GDM1 (cell line): ENCODE results near the gene CADPS2.
A peak's percentile ranks its signal among the peaks of the same experiment; 100 is the strongest.

ENCODE experiments used
- DNase-seq: peaks from one replicate; lab custom pipeline; 2025; lab: John Stamatoyannopoulos, UW

The CADPS2 gene

DNA sequence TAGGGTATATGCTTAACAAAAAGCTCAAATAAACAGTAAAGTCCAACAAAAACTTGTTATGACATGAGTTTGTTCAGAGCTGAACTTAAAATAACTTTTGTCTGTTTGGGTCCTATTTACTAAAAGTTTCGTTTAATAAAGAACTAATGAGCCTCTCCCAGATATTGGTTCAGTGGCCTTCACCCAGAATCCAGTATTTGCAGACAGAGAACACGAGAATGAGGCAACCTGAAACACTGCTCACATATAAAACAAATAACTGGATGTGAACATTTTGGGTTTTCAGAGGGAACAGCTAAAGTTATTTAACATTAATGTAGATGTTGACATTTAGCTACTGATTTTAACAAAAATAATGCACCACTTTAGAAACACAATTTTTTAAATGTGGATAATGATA lies 285.6 kb downstream of the CADPS2 start:
- no peak for DNase-seq

DNA sequence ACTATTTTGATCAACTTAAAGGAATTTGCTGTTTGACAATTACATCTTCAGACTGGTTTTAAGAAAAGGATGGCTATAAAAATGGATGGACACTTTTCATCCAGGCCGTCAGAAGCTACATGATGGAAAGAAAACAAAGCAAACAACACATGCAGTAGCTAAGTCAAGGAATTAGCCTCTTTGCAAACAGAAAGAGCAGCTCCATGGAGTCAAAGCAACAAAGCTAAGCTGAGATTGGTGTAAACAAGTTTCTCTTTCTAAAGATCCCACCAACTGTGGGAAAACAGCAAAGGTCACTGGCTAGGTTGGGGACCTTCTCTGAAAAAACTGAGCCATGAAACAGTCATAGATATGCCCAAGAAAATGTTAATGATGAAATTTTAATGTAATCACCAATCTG lies 286.2 kb downstream of the CADPS2 start:
- no peak for DNase-seq

DNA sequence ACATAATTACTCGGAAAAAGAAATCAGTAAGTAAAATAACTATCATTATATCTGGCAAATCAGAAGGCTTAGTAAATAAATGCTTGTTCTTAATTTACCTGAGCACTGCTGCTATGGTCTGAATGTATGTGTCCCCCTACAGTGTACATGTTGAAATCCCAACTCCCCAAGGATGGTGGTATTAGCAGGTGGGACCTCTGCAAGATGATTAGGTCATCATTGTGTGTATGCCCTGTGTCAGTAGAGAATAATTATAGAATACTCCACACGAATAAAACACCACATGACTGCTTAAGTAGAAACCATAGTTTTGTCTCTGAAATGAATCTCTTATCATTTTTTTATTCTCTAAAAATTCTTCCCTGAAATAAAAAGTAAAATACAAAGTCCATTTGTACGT lies 289.0 kb downstream of the CADPS2 start:
- no peak for DNase-seq

DNA sequence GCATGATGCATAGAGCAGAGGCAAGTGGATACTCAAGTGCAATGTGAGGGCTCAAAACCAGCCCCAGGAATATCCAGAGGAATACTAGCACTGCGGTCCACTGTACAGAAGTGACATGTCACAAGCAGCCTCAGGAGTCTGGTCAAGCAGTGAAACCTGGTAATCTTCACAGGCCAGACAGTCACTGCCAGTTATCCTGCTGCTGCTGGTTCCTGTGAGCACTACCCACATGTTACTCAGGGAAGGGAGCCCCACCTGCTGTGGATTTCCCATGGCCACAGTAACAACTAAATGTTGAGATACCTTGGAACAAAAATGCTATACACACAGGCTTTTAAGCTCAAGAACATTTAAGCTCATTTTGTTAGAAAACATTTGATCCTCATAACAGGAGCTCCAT lies 290.4 kb downstream of the CADPS2 start:
- no peak for DNase-seq

DNA sequence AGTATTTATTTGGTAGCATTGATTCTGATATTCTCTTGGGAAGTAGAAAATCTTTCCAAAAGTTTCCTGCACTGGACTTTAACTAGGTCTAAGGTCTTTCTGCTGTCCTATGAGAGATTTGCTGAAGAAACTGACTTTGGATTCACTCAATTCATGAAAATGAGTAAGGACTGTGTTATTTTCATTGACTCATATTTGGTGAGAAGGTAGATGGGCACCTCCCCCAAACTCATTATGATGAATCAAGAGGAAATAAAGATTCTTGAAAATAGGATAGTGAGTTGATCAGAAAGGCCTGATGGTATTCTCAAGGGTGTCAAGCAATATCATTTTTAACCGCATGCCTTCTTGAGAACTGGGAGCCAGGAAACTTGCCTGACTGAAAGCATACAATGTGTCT lies 297.6 kb downstream of the CADPS2 start:
- DNase-seq, result no peak

DNA sequence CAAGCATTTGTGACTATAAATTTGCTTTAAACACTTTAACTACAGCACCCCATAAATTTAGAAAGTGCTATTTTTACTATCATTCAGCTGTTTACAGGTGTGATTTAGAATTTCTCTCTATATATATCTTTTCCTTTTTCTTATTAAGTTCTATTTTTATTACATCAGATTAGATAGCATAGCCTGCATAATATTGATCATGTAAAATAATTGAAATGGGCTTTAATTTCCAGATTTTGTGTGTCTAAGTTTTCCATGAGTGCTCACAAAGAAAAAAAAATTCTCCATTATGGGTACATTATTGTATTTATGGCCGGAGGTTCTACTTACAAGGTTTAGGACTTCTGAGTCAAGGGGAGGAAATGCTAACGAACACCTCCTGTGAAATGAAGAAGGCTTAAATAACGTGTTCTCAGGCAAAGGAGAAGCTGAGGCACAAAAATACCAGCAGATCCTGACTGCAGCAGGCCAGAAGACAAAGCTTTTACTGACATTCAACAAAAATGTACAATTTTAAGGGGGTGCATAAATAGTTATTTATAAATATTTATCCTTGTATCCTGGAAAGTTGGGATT lies 301.5 kb downstream of the CADPS2 start:
- DNase-seq, result no peak

DNA sequence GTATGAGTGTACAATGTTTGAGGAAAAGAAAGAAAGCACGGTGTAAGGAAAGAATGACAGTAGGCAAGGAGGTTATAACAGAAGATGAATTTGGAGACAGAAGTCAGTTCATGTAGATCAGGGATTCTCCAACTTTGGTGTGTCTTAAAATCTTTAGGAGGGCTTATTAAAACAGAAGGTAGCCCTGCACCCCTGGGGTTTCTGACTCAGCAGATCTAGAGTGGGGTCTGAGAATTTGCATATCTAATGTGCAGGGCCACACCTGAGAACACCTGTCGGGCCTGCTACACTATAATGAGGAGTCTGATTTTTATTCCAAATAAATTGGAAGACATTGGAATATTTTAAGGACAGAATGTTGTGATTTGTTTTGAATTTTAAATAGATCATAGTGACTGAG lies 307.9 kb downstream of the CADPS2 start:
- DNase-seq, result no peak

DNA sequence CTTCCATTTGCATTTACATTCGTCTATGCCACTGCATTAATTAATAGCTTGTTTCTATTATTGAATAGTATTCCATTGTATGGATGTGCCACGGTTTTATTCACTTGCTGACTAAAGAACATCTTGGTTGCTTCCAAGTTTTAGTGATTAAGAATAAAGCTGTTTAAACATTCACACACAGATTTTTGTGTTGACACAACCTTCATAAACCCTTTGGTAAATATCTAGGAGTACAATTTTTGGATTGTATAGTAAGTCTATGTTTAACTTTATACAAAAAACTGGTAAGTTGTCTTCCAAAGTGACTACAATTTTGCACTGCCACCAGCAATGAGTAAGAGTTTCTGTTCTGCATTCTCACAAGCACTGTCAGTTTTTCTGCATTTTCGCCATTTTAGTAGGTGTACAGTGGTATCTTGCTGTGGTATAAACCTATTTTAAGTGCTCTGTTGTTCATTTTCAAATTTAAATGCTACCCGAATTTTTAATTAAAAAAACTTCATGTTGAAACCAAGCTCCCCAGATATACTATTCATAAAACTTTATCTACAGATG lies 308.7 kb downstream of the CADPS2 start:
- DNase-seq, result no peak

DNA sequence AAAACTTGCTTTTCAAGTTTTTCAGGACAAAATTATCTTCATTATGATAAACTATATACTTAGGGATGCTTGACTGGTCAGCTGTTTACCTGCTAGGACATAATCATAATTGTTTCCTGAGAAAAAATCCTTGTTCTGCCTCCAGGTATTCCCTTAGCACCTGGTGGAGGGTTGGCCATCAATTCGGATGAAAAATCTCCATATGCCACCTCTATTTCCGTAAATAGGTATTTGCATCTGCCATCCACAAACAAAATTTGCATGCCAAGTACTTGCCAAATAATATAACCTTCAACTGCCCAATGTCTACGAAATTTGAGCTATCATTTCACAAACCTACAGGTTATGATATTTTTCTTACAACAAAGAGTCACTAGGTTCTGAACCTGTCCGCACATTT lies 313.6 kb downstream of the CADPS2 start:
- no peak for DNase-seq

DNA sequence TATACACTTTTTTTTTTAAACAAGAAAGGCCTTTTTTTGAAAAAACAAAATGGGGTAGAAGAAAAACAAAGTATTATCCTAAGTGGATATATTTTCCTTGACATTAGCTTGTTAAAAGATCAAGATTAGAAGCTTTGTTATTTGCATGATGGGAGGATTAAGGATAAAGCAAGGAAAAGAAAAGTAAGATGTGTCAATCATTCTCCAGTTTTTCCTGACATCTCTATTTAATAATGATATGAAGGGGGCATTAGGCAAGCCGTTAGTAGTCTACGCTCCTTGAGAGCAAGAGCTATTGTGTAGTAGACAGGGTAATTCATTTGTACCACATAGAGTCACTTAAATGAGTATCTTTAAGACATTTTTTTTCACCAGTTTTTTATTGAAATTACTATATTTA lies 324.9 kb downstream of the CADPS2 start:
- no peak for DNase-seq

DNA sequence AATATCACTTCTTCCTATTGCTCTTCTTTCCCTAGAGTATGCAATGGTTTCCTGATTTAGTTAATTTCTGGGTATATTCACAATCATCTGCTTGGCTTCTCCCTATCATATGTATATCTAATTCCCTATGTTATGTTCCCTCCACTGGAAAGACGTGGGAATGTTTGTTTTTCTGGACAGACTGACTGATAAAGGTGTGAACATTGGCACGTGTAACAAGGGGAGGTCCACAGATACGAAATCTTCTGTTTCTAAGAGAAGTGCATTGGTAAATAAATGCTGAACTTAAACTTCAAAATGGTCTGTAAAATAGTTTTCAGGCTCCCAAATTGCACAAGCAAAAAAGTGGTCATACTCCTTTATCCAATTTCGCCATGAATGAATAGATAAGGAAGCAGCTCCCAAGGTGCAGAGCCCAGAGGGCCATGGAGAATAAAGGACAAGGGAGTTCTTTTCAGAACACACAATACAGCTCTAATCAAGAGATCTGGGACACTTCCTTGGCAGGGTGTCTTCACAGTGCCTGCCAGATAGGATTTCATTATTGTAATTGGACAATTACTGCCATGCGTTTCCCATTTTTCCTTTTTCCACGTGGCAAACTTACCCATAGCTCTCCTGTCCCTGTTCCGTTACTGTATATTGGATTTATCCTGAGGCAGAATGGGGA lies 329.3 kb downstream of the CADPS2 start:
- DNase-seq, result no peak

DNA sequence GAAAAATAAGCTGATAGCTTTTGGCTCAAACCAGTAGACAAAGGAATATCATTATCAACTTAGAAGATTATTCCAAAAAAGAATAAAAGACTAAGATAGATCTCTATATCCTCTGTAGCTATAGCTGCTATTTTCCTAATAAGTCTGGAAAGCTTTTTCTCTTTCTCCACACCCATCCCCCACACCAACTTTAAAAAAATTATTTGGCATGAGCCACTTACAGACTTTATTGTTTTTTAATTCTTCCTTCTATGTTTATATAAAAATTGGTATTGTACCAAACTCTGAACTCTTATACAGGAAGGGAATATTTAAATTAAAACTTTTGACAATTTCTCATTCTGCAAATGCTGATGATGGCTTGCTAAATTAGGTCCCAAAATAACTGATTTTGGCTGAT lies 330.0 kb downstream of the CADPS2 start:
- no peak for DNase-seq

DNA sequence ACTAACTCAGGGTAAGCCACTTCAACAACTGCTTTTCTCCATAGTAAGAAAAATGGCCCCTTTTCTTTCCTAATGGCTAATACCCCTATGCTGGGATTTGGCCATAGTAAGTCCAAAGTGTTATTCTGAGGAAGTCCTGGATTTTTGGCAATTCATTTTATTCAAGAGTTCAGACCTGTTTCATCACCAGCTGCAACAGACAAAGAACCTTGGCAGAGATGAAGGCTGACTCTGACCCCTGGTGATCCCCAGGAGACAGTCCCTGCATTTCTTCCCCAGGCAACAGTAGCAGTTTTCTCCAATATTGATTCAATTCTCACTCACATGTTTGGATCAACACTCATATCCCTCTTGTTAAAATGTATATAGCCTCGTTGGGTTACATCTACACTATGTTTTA lies 332.5 kb downstream of the CADPS2 start:
- no peak for DNase-seq

DNA sequence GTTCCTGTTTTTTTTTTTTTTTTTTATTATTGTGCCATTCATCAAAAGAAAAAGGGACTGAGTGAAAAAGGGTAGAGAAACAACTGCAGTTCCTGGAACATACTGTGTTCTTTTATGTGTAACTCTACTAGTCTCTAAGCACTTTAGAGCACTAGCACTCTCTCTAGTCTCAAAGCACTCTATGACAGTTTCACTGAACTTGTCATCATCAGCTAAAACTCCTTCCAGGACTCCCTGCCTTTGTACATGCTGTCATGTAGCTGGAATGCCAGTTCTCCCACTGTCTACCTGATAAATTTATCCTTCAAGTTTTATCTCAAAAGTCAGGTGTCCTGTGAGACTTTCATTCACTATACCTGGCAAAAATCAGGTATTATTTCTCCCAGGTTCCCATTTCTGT lies 333.5 kb downstream of the CADPS2 start:
- no peak for DNase-seq

DNA sequence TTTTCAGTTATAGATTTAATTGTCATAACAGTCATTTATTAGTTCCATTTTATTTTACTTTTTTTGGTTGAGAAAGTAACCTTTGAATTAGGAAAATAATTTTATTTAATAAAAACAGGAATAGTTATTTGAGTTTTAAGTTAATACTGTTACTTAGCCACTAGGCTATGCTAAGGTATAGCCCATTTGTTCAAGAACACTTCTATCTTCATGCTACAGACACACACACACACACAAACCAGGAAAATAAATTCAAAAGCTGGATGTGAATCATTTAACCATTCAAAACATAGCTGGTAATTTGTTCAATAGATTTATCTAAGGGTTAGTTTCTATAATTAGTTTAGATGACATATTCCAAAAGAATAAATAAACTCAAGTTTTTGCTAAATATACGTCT lies 335.7 kb downstream of the CADPS2 start:
- DNase-seq, result no peak

DNA sequence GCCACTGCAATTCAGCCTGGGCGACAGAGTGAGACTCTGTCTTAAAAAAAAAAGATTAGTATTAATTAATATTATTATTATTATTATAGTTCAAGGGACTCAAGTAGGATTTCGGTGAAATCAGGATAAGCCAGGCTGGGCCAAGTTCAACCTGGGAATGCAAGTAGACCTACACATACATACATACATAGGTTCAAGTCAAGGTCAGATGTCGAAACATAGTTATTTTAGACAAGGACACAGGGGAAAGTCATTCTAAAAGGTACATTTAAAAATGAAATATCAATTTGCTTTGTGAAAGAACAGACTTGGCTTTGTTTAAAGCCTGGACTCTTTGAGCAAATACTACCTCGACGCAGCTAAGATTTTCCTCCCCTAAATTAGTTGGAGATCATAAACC lies 336.7 kb downstream of the CADPS2 start:
- DNase-seq, result no peak

DNA sequence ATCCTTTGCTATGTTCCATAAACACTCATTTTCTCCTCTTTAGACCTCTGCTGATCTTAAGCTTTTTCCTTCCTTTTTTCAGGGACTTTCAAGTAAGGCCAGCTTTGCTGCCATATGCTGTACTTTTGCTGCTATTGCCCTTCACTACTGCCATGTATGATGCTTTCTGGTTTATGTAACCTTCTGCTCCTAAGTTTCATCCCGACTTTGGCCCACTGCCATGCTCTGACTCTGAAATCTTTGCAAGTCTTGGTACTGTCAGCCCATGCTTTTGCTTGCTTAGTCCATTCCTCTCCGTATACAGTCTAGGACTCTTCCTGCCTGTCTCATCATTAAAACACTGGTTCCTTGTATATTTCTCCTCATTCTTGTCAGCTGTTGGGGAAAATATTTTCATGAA lies 339.8 kb downstream of the CADPS2 start:
- DNase-seq, result no peak

DNA sequence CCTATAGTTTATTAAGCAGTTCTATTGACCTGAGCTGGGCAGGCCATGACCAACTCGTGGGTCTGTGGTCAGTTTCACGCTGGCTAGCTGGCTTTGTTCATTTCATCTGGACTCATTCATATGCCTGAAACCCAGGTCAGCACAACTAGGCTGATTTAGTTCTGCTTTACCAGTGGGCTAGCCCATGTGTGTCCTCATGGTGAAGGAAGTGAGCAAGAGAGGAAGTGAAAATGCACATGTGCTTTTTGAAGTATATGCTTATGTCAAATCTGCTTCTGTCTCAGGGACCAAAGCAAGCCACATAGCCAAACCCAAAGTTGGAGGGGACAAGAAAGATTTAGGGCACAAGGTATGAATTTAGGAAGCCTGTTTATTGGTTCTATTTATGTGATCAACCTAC lies 341.8 kb downstream of the CADPS2 start:
- DNase-seq, result peak; percentile 15

DNA sequence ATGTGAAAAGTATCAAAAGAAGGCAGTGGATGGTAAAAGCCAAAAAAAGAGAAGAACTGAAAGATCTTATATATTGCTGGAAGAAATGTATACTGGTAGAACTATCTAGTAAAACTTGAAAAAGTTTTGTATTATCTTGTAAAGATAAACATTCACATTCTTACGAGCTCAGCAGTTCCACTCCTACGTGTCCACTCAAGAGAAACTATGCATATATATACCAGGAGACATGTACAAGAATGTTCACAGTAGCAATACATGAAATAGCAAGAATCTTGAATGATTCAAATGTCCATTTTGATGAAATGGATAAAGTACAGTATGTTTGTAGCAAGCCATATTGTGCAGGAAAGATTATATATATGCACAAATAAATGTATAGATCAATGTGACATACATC lies 342.4 kb downstream of the CADPS2 start:
- DNase-seq, result no peak

DNA sequence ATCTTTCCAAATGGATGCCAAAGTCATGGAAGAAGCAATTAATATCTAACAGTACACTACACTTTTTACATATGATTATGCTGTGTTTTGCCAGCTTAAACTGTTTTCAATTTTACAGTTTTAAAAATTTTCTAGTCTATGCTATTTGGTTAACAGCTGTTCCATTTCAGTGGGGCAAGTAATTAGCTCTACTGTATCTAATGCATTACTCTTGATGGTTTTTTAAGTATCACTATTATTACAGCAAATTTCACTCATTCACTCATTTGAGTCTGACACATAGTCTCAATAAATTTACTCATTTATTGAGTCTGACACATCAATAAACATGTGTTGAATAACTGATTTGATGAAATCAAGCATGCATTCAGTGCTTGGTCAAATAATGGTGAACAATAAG lies 343.1 kb downstream of the CADPS2 start:
- no peak for DNase-seq

DNA sequence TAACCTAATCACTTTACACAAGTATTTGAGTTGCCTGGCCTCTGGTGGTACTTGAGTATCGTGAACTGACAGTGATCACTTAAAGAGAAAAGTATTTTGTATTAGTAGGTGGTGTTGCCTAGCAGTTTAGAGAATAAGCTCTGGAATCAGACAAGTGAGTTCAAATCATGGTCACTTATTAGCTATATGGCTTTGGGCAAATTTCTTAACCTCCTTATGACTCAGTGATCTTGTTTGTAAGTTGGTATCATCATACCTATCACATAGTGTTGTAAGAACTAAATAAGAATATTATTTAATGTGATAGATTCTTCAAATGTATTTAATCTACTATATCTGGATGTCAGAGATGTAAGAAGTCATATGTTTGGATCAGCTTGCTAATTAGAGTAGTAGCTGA lies 351.2 kb downstream of the CADPS2 start:
- no peak for DNase-seq

DNA sequence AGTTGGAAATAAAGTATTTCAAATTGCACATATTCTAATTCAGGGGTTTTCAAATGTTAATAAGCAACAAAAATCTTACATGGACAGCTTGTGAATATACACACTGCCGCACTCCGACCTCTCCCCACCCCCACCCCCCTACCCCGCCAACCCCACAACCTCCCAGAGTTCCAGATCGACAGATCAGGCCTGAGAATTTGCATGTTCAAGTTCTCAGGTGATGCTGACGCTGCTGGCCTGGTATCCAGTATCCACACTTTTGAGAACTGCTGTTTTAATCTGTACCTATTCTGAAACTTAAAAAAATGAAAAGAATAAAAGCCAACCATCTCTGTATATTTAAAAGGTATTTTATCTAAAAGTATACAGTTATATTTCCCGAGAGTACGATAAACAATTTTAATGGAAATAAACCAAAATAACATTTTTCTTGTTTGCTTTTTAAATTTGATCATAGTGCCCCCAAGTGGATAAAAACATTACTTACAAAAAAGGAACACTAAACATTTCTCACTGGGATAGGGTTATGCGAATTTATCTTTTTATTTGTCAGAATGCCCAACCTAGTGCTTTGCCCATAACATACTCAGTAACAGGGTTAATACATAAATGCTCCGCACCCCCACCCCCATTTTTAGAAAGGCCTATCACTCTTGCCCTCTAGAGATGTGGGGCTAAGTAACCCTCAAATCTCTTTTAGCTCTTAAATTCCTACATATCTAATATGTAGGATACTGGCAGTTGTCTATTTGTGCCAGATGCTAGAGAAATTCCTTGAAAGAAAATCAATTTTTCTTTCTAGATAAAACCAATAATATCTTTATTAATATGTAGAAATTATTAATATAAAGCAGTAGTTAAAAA lies 353.6 kb downstream of the CADPS2 start:
- DNase-seq, result no peak

DNA sequence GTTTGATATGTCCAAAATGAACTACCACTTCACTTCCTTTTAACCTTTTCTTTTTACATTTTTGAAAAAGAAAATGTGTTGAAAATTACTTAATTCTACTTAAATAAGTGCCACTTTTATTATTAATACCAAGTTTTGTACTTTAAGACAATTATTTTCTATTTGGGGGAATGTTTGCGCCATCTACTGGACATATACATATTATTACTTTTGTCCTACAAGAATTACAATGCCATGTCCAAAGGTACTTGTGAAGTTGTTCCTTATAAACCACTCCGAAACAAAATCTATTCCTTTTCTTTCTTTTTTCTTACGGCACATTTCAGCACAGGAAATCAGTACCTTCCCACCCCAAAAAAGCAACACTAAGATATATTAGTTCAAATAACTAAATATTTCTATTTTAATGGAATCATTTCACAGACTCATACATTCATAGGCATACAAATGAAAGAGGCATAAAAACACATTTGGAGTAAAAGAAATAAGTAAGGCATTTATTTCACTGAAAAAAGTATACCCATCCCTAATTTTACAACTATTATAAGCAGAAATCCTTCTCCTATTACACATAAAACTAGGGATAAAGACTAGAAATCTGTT lies 357.3 kb downstream of the CADPS2 start:
- DNase-seq, result no peak
